Measurements from ENCODE around the gene MAPK8. TPM values are rescaled to one million over a fixed set of nuclear protein-coding genes. Genes with fewer than 3 reads are reported as not detected.

The MAPK8 gene
- total RNA-seq, 2 donors from 2014 or later, result 32.3 to 43.3 TPM

GRCh38 chr10:48333856-48334255 is 27.4 kb downstream of the MAPK8 start:
- no peaks in the 10 kb centered on the region for H3K27me3 ChIP-seq
- TF ChIP-seq, protein P1, sequence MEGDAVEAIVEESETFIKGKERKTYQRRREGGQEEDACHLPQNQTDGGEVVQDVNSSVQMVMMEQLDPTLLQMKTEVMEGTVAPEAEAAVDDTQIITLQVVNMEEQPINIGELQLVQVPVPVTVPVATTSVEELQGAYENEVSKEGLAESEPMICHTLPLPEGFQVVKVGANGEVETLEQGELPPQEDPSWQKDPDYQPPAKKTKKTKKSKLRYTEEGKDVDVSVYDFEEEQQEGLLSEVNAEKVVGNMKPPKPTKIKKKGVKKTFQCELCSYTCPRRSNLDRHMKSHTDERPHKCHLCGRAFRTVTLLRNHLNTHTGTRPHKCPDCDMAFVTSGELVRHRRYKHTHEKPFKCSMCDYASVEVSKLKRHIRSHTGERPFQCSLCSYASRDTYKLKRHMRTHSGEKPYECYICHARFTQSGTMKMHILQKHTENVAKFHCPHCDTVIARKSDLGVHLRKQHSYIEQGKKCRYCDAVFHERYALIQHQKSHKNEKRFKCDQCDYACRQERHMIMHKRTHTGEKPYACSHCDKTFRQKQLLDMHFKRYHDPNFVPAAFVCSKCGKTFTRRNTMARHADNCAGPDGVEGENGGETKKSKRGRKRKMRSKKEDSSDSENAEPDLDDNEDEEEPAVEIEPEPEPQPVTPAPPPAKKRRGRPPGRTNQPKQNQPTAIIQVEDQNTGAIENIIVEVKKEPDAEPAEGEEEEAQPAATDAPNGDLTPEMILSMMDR (IDR thresholded peaks at IDR 0.05), result no peak

GRCh38 chr10:48335788-48336187 is 29.3 kb downstream of the MAPK8 start:
- H3K4me1 ChIP-seq, result no peaks in the 10 kb centered on the region
- no peak overlapping the region for H3K9ac ChIP-seq (ENCODE audit: low read depth in 2 of 2, low read length in 2 of 2)
- no peak for DNase-seq
- intact Hi-C loops (cut with DNase I), result no loop called here
- H3K36me3 ChIP-seq, result no peaks in the 10 kb centered on the region
- H3K4me3 ChIP-seq, result no peak overlapping the region
- no peaks in the 10 kb centered on the region for H3K9me3 ChIP-seq
- no peak overlapping the region for H3K27ac ChIP-seq
- TF ChIP-seq, protein P1 (IDR thresholded peaks at IDR 0.05), result no peak
- no peaks in the 10 kb centered on the region for H3K27me3 ChIP-seq

More at GRCh38 chr10:48333856-48334255, 27.4 kb downstream of the MAPK8 start:
- intact Hi-C loops (cut with DNase I), result no loop called here
- no peak overlapping the region for H3K27ac ChIP-seq
- DNase-seq, result no peak
- H3K9ac ChIP-seq (ENCODE audit: low read depth in 2 of 2, low read length in 2 of 2), result no peak overlapping the region
- H3K4me1 ChIP-seq, result no peaks in the 10 kb centered on the region
- no peaks in the 10 kb centered on the region for H3K36me3 ChIP-seq
- H3K4me3 ChIP-seq, result no peak overlapping the region
- H3K9me3 ChIP-seq, result no peaks in the 10 kb centered on the region

DNA sequence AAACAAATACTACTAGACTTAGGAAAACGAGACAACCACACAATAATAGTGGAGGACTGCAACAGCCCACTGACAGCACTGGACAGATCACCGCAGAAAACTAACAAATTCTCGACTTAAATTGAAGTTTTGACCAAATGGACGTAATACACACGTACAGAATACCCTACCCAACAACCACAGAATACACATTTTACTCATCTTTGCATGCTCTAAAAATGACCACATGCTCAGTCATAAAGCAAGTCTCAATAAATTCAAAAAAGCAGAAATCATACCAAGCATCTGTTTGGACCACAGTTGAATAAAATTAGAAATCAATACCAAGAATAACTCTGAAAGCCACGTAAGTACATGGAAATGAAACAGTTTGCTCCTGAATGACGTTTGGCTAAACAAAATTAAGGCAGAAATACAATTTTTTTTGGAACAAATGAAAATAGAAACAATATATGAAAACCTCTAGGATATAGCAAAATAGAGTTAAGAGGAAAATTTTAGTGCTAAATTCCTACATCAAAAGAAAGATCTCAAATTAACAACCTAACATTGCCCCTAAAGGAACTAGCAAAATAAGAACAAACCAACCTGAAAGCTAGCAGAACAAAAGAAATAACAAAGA is 30.6 kb downstream of the MAPK8 start:
- TF ChIP-seq, protein P1 (IDR thresholded peaks at IDR 0.05), result no peak
- intact Hi-C loops (cut with DNase I), result no loop called here
- Histone ChIP-seq H3K9ac (ENCODE audit: low read depth in 2 of 2, low read length in 2 of 2) (no peak overlapping the region), H3K9me3 (no peaks in the 10 kb centered on the region), H3K27ac (no peak overlapping the region), H3K27me3 (no peaks in the 10 kb centered on the region), H3K4me1 (no peaks in the 10 kb centered on the region), H3K36me3 (no peaks in the 10 kb centered on the region), H3K4me3 (no peak overlapping the region)
- no peak for DNase-seq

- H3K36me3 ChIP-seq, result no peaks in the 10 kb centered on the region
- H3K27ac ChIP-seq, result no peak overlapping the region
- no peak overlapping the region for H3K9ac ChIP-seq (ENCODE audit: low read depth in 2 of 2, low read length in 2 of 2)
- DNase-seq, result no peak
- intact Hi-C loops (cut with DNase I), result no loop called here
- no peaks in the 10 kb centered on the region for H3K27me3 ChIP-seq
- H3K9me3 ChIP-seq, result no peaks in the 10 kb centered on the region
- H3K4me1 ChIP-seq, result no peaks in the 10 kb centered on the region
- TF ChIP-seq, protein P1 (IDR thresholded peaks at IDR 0.05), result no peak
- no peak overlapping the region for H3K4me3 ChIP-seq
These were observed 34.3 kb downstream of the MAPK8 start for GRCh38 chr10:48340734-48341133.

DNA sequence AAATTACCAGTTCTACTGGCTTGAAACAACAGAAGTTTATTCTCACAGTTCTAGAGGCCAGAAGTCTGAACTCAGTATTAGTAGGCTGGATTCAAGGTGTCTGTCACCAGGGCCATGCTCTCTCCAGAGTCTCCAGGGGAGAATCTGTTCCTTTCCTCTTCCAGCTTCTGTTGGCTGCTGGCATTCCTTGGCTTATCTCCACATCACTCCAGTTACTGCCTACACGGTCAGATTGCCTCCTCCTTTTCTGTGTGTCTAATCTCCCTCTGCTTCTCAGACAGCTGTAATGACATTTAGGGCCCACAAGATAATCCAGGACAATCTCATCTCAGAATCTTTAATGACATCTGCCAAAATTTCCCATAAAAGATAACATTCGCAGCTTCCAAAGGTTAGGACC is 36.6 kb downstream of the MAPK8 start:
- intact Hi-C loops (cut with DNase I), result no loop called here
- H3K36me3 ChIP-seq, result no peaks in the 10 kb centered on the region

More for the DNA sequence above, 36.6 kb downstream of the MAPK8 start:
- Histone ChIP-seq H3K4me1 (no peaks in the 10 kb centered on the region), H3K27ac (no peak overlapping the region), H3K4me3 (no peak overlapping the region), H3K27me3 (no peaks in the 10 kb centered on the region), H3K9ac (ENCODE audit: low read depth in 2 of 2, low read length in 2 of 2) (no peak overlapping the region), H3K9me3 (no peaks in the 10 kb centered on the region)
- no peak for DNase-seq
- TF ChIP-seq, protein P1 (IDR thresholded peaks at IDR 0.05), result no peak
